Mesenchymal stem cell (in vitro differentiated cells and primary cell): ENCODE results near the gene PCNX4.

ENCODE experiments used
- DNase-seq: peaks from one replicate; pipeline ENCODE4 v3.0.0-alpha.2; 2013
- H2AFZ ChIP-seq: one replicate; pipeline ENCODE4 v1.6.1; 2013; ENCODE audit warnings: low read depth, mild to moderate bottlenecking, control low read depth, inconsistent platforms, low read length, moderate library complexity
- H2AK5ac ChIP-seq: 2 replicates; pipeline ENCODE4 v1.6.1; 2013; ENCODE audit warnings: low read length, moderate library complexity, mild to moderate bottlenecking, inconsistent platforms; ENCODE audit not compliant: severe bottlenecking
- H2BK120ac ChIP-seq: one replicate; pipeline ENCODE4 v1.6.1; 2013; ENCODE audit warnings: low read depth, mild to moderate bottlenecking, inconsistent platforms, low read length, moderate library complexity
- H2BK12ac ChIP-seq, 2 experiments: one replicate each; pipeline ENCODE4 v1.6.1; 2013; ENCODE audit warnings: inconsistent platforms in 2 of 2, low read length in 2 of 2, mild to moderate bottlenecking in 2 of 2, moderate library complexity in 2 of 2, control low read depth in 1 of 2
- H2BK15ac ChIP-seq: one replicate; pipeline ENCODE4 v1.6.1; 2013; ENCODE audit warnings: mild to moderate bottlenecking, low read depth, inconsistent platforms; ENCODE audit not compliant: poor library complexity, severe bottlenecking
- H2BK5ac ChIP-seq: 2 replicates; pipeline ENCODE4 v1.6.1; 2013; ENCODE audit warnings: low read depth, mild to moderate bottlenecking, low read length, control low read depth, inconsistent platforms; ENCODE audit not compliant: poor library complexity, severe bottlenecking
- H3K14ac ChIP-seq, 2 experiments: one replicate each; pipeline ENCODE4 v1.6.1; 2013; ENCODE audit warnings: inconsistent platforms in 2 of 2, low read length in 2 of 2, control low read depth in 1 of 2, mild to moderate bottlenecking in 1 of 2, moderate library complexity in 1 of 2
- H3K18ac ChIP-seq, 2 experiments: one replicate each; pipeline ENCODE4 v1.6.1; 2013; ENCODE audit warnings: inconsistent platforms in 2 of 2, low read length in 2 of 2, control low read depth in 1 of 2, low read depth in 1 of 2, mild to moderate bottlenecking in 1 of 2
- H3K23ac ChIP-seq, 2 experiments: one replicate each; pipeline ENCODE4 v1.6.1; 2013; ENCODE audit warnings: inconsistent platforms in 2 of 2, low read length in 2 of 2, mild to moderate bottlenecking in 2 of 2, moderate library complexity in 2 of 2, control low read depth in 1 of 2
- H3K27ac ChIP-seq: 2 replicates; pipeline ENCODE4 v1.5.1; 2013; ENCODE audit warnings: mild to moderate bottlenecking, moderate library complexity, low read length, control low read depth, inconsistent platforms; ENCODE audit not compliant: poor library complexity, severe bottlenecking
- H3K27me3 ChIP-seq, 2 experiments: 2 replicates each; pipeline versions ENCODE4 v1.6.1 to v1.7.0; 2013; ENCODE audit warnings: low read length in 2 of 2, mild to moderate bottlenecking in 2 of 2, moderate library complexity in 2 of 2, control low read depth in 1 of 2, inconsistent platforms in 1 of 2; ENCODE audit not compliant: control insufficient read depth in 1 of 2, insufficient read depth in 1 of 2
- H3K36me3 ChIP-seq, 2 experiments: 2 replicates each; pipeline versions ENCODE4 v1.6.1 to v1.7.0; 2013; ENCODE audit warnings: low read length in 2 of 2, control low read depth in 1 of 2, inconsistent platforms in 1 of 2, low read depth in 1 of 2, mild to moderate bottlenecking in 1 of 2; ENCODE audit not compliant: insufficient read depth in 2 of 2, control insufficient read depth in 1 of 2
- H3K4ac ChIP-seq, 2 experiments: one replicate each; pipeline ENCODE4 v1.6.1; 2013; ENCODE audit warnings: inconsistent platforms in 2 of 2, low read length in 2 of 2, mild to moderate bottlenecking in 2 of 2, moderate library complexity in 2 of 2, control low read depth in 1 of 2, low read depth in 1 of 2
- H3K4me1 ChIP-seq: 2 replicates; pipeline ENCODE4 v1.6.1; 2013; ENCODE audit warnings: low read depth, low read length, control low read depth; ENCODE audit not compliant: control insufficient read depth, insufficient read depth
- H3K4me2 ChIP-seq: 2 replicates; pipeline ENCODE4 v1.6.1; 2013; ENCODE audit warnings: low read length, mild to moderate bottlenecking, inconsistent platforms; ENCODE audit not compliant: poor library complexity, severe bottlenecking
- H3K4me3 ChIP-seq, 2 experiments: 2 replicates each; pipeline versions ENCODE4 v1.5.1 to v1.7.0; 2013; ENCODE audit warnings: low read length in 2 of 2, mild to moderate bottlenecking in 2 of 2, control low read depth in 1 of 2, low read depth in 1 of 2; ENCODE audit not compliant: insufficient read depth in 1 of 2
- H3K79me1 ChIP-seq: replicated peaks from 2 replicates; pipeline ENCODE4 v1.6.1; 2013; ENCODE audit warnings: mild to moderate bottlenecking, control low read depth, low read length, inconsistent platforms; ENCODE audit not compliant: poor library complexity, severe bottlenecking
- H3K9ac ChIP-seq: 2 replicates; pipeline ENCODE4 v1.7.0; 2013; ENCODE audit warnings: mild to moderate bottlenecking, low read length, moderate library complexity
- H3K9me3 ChIP-seq: 2 replicates; pipeline ENCODE4 v1.7.0; 2013; ENCODE audit warnings: mild to moderate bottlenecking, low read length; ENCODE audit not compliant: control insufficient read depth
- H4K8ac ChIP-seq: one replicate; pipeline ENCODE4 v1.6.1; 2013; ENCODE audit warnings: inconsistent platforms, mild to moderate bottlenecking, low read length, moderate library complexity
- H4K91ac ChIP-seq: one replicate; pipeline ENCODE4 v1.6.1; 2013; ENCODE audit warnings: mild to moderate bottlenecking, low read length, inconsistent platforms
- WGBS: methylation state at CpG from one replicate; pipeline ENCODE4 v1.1.7; 2013; ENCODE audit warnings: mixed read lengths; 5-methylcytosine and 5-hydroxymethylcytosine counted together

PCNX4 gene

GRCh38 chr14:60184905-60185555, 93.3 kb downstream of the PCNX4 start:
- no peak overlapping the region for H4K8ac ChIP-seq
- H3K18ac ChIP-seq: no peak overlapping the region

GRCh38 chr14:60188115-60188514, 96.4 kb downstream of the PCNX4 start:
- no peak overlapping the region for H2AK5ac ChIP-seq
- H3K27ac ChIP-seq: no peak overlapping the region
- no peak overlapping the region for H2BK15ac ChIP-seq
- DNase-seq: no peak
- no peak overlapping the region for H3K14ac ChIP-seq
- H3K36me3 ChIP-seq: no peaks in the 10 kb centered on the region
- no peak overlapping the region for H4K91ac ChIP-seq
- H3K9me3 ChIP-seq: no peaks in the 10 kb centered on the region
- H2AFZ ChIP-seq: no peak overlapping the region
- H3K4me1 ChIP-seq: no peaks in the 10 kb centered on the region
- H2BK5ac ChIP-seq: no peak overlapping the region
- H2BK12ac ChIP-seq: no peak overlapping the region
- H3K18ac ChIP-seq: no peak overlapping the region
- no peak overlapping the region for H3K4me3 ChIP-seq
- H3K9ac ChIP-seq: no peak overlapping the region
- H3K4me2 ChIP-seq: no peak overlapping the region
- H3K4ac ChIP-seq: no peak overlapping the region
- no peak overlapping the region for H4K8ac ChIP-seq
- no peaks in the 10 kb centered on the region for H3K27me3 ChIP-seq
- WGBS: 85% methylated on average over 2 of the region's 3 CpGs
- H3K23ac ChIP-seq: no peak overlapping the region
- H2BK120ac ChIP-seq: no peak overlapping the region
- no peaks in the 10 kb centered on the region for H3K79me1 ChIP-seq

More at GRCh38 chr14:60184905-60185555, 93.3 kb downstream of the PCNX4 start:
- Histone ChIP-seq H3K9ac (no peak overlapping the region), H3K27ac (no peak overlapping the region), H3K4ac (no peak overlapping the region), H2BK12ac (no peak overlapping the region), H2BK5ac (no peak overlapping the region), H4K91ac (no peak overlapping the region), H2BK15ac (no peak overlapping the region), H3K4me3 (no peak overlapping the region), H3K36me3 (no peaks in the 10 kb centered on the region), H3K79me1 (no peaks in the 10 kb centered on the region), H3K4me1 (no peaks in the 10 kb centered on the region), H2AFZ (no peak overlapping the region), H3K4me2 (no peak overlapping the region), H3K9me3 (no peaks in the 10 kb centered on the region), H3K23ac (no peak overlapping the region), H3K27me3 (no peaks in the 10 kb centered on the region), H2AK5ac (no peak overlapping the region), H2BK120ac (no peak overlapping the region), H3K14ac (no peak overlapping the region)
- WGBS: 43% methylated on average over 3 of the region's 5 CpGs
- no peak for DNase-seq

GRCh38 chr14:60188696-60189095, 97.0 kb downstream of the PCNX4 start:
- Histone ChIP-seq H2BK120ac (no peak overlapping the region), H3K4me2 (no peak overlapping the region), H2AFZ (no peak overlapping the region), H2AK5ac (no peak overlapping the region), H4K8ac (no peak overlapping the region), H3K9ac (no peak overlapping the region), H4K91ac (no peak overlapping the region), H2BK5ac (no peak overlapping the region), H3K4me3 (no peak overlapping the region), H3K9me3 (no peaks in the 10 kb centered on the region), H3K27ac (no peak overlapping the region), H2BK15ac (no peak overlapping the region), H3K79me1 (no peaks in the 10 kb centered on the region), H3K36me3 (no peaks in the 10 kb centered on the region), H3K18ac (no peak overlapping the region), H3K27me3 (no peaks in the 10 kb centered on the region), H3K23ac (no peak overlapping the region), H2BK12ac (no peak overlapping the region), H3K14ac (no peak overlapping the region), H3K4ac (no peak overlapping the region), H3K4me1 (no peaks in the 10 kb centered on the region)
- no peak for DNase-seq
- 93% methylated on average over 1 of the region's 1 CpG for WGBS

GRCh38 chr14:60189923-60190840, 98.5 kb downstream of the PCNX4 start:
- no peaks in the 10 kb centered on the region for H3K4me1 ChIP-seq

More at GRCh38 chr14:60189923-60190840, 98.5 kb downstream of the PCNX4 start:
- Histone ChIP-seq H3K79me1 (no peaks in the 10 kb centered on the region), H3K9me3 (no peaks in the 10 kb centered on the region), H3K36me3 (no peaks in the 10 kb centered on the region), H2BK15ac (no peak overlapping the region), H3K27me3 (no peaks in the 10 kb centered on the region), H3K23ac (no peak overlapping the region), H4K91ac (no peak overlapping the region), H3K27ac (no peak overlapping the region), H3K4me2 (no peak overlapping the region), H2BK5ac (no peak overlapping the region), H3K14ac (no peak overlapping the region), H3K4me3 (no peak overlapping the region), H3K9ac (no peak overlapping the region), H2AFZ (no peak overlapping the region), H3K18ac (no peak overlapping the region), H2BK120ac (no peak overlapping the region), H2AK5ac (no peak overlapping the region), H2BK12ac (no peak overlapping the region), H4K8ac (no peak overlapping the region), H3K4ac (no peak overlapping the region)
- DNase-seq: no peak
- 78% methylated on average over 4 of the region's 4 CpGs for WGBS
